Fibroblast of upper back skin (primary cell): ENCODE data around the gene FSCN2.

Experiments
- DNase-seq: peaks from one replicate; pipeline ENCODE4 v3.0.0-alpha.2; 2013

The FSCN2 gene

DNA sequence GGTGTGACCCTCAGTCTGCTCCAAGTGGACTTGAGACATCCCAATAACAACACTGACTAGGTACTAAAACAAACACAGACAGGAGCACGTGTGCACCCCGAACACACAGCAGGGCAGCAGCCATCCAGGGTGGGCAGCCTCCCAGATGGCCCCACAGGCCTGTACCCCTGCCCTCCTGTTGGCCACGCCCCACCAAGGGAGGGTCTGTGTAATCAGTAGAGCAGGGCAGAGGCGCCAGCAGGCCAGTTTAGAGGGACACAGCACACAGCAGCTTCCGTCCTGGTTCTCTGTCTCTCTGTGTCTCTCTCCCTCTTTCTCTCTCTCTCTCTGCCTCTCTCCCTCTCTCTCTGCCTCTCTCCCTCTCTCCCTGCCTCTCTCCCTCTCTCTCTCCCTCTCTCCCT, 37.0 kb upstream of the FSCN2 start:
- no peak for DNase-seq

- DNase-seq = no peak
These were observed 36.4 kb upstream of the FSCN2 start for GRCh38 chr17:81491761-81492160.

- no peak for DNase-seq
These were observed 36.0 kb upstream of the FSCN2 start for GRCh38 chr17:81492202-81492601.

GRCh38 chr17:81492706-81493105, 35.5 kb upstream of the FSCN2 start:
- no peak for DNase-seq

DNA sequence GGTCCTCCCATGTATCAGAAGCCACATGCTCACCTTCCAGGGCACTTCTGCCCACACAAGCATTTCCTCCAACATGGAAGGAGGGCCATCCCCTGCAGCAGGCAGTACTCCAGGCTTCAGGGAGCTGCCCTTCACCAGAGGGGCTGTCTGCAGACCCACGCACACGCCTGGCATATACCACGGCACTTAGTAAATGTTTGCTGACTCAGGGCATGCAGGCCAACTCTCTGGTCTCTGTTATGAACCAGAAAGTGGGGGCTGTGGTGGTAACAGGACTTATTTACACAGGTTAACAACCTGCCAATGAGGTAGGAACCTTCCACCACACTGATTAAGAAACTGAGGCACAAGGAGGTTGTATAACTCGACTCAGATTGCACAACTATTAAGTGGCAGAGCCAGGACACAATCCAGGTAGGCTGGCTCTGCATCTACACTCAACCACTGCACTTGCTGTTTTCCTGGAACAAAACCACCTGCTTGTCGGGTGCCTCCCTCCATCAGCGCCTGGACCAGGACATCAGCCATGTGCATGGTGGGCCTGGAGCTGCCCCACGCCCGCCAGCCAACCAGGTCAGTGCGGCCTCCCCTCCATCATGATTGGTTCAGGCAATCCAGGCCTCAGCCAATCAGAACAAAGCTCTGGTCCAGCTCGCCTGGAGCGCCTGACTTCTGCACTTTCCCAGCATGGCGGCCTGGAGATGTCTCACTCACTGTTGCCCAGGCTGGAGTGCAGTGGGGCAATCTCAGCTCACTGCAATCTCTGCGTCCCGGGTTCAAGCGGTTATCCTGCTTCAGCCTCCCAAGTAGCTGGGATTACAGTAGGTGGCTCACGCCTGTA, 34.8 kb upstream of the FSCN2 start:
- DNase-seq = no peak

DNA sequence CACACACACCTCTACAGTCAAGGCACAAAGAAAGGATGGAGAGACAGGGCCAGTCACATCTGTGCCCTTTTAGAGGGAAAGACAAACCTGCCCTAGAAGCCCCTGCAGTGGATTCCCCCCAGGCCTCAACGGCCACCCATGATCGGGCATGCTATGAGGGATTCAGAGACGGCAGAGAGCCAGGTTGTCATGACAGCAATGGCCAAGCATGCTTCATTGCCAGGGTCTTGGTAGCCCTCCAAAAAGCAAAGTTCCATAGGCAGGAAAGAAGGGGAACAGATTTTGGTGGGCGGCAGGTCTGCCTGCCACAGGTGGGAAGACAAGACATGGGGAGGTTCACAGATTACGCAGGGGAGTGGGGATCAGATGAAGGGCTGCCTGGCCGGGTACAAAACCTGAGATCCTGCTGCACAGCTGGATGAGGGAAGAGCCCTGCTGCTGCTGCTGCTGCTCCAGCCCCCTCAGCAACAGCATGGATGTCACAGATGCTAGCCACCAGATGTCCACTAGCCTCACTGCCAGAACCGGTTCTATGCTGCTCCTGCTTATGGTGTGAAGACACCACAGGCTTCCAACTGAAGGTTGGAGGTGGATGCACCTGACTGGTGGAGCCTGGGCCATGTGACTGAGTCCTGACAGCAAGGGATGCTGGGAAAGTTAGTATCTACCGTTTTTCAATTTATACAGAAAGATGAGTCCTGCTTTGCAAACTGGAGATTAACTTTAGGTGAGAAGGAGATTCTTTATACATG, 33.4 kb upstream of the FSCN2 start:
- no peak for DNase-seq

- no peak for DNase-seq
These were observed 29.1 kb upstream of the FSCN2 start for GRCh38 chr17:81498953-81499600.

DNA sequence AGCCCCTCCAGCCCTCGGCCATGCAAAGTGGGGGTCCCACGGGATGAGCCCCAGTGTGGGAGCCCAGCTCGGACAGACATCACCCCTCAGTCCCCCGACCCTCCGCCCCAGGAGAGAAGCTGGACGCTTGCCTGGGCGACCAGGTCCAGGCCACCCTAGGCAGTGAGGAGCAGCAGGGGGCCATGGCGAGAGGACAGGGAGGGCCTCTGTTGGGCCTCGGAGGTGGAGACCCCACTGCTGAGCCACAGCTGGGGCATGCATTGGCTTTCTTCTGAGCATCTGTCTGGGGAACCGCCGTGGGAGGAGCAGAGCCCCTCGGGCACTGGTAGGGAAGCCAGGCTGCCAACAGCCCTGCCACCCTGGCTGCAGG, 28.6 kb upstream of the FSCN2 start:
- no peak for DNase-seq

DNA sequence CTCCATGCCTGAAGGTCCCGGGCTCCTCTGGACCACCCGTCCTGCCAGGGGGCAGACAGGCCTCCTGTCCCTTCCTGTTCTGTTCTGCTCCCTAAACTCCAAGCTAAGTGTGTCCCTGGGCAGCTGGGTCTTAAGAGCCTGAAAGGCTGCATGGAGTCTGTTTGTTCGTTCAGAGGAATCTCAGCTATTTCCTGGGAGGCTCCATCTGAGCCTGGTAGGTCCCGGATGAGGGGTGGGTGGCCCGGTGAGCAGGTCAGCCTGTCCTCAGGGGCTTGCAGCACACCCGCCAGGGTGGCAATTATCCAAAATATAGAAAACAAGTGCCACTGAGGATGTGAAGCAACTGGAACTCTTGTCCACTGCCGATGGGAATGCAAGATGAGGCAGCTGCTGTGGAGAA, 28.1 kb upstream of the FSCN2 start:
- peak; percentile 41 for DNase-seq

DNA sequence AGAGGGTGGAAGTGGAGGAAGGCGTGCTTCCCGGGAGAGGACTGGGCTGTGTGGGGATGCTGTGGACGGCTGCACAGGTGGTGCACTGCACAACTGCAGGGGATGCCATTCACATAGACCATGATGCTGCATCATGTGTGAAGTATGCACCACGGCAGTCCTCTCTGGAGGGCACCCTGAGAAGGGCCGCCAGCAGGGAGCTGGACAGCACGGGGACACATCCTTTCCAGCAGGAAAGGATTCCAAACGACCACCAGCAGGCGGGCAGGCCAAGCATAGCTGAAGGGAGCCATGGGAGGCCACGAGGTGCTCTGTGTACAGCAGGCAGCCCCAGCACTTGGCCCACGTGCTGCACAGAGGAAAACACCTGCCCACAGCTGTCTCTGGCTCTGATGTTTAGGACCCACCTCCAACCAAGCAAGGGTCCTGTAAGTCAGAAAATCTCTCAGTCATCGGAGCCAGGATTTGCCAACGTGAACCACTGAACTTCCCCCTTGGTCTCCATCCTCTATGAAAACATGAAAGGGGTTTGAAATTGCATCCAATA, 25.6 kb upstream of the FSCN2 start:
- no peak for DNase-seq

- no peak for DNase-seq
These were observed 24.6 kb upstream of the FSCN2 start for GRCh38 chr17:81503619-81504018.

DNA sequence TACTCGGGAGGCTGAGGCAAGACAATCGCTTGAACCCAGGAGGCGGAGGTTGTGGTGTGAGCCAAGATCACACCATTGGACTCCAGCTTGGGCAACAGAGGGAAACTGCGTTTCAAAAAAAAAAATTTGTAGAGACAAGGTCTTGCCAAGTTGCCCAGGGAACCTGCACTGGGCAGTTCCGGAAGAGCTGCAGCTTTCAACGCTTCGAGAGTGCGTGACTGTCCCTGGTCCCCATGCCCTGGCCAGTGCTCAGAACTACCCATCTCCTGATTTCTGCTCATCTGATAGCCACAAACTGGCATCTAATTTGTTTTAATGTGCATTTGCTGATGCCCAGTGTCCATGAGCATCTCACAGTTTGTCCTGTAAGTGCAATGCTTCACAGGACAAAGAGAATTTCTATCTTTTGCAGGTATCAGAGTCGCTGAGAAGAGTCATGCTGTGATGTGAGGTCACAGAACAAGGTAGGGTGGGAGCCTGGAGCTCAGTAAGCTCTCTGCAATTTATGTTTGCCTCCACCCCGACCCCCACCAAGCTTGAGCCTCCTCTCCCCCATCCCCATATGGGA, 19.5 kb upstream of the FSCN2 start:
- DNase-seq = peak; percentile 68

DNA sequence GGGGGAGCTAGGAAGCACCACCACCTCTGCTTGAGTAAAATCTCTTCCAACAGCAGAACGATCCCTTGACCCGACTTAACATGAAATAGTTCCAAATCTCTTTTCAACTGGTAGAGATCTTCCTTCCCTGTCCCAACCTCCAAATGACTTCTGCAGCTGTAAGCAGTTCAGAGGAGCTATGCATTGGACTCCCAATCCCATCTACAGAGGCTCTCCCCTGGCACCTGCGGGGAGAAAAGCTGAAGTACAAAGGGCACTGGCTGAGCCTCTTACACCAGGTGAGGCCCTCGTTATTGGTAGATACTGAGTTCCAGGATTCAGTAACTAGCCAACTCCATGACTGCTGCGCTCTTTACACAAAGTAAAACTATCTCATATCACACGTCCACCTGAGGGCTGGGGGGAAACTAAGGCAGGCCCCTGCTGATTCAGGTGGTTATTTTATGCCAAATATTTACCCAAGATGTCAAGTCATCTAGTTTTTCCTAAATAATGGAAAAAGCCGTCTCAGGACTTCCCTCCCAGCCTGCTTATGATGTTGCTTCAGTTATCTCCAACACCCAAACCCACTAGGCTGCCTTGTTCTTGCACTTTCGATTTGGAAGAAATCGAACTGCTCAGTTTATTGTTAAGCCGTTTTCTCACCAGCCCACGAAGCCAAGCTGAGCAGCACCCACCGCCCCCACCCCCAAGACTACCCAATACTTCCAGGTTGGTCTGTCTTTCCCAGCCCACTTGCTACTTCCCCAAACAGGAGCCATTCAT, 18.8 kb upstream of the FSCN2 start:
- DNase-seq = no peak

DNA sequence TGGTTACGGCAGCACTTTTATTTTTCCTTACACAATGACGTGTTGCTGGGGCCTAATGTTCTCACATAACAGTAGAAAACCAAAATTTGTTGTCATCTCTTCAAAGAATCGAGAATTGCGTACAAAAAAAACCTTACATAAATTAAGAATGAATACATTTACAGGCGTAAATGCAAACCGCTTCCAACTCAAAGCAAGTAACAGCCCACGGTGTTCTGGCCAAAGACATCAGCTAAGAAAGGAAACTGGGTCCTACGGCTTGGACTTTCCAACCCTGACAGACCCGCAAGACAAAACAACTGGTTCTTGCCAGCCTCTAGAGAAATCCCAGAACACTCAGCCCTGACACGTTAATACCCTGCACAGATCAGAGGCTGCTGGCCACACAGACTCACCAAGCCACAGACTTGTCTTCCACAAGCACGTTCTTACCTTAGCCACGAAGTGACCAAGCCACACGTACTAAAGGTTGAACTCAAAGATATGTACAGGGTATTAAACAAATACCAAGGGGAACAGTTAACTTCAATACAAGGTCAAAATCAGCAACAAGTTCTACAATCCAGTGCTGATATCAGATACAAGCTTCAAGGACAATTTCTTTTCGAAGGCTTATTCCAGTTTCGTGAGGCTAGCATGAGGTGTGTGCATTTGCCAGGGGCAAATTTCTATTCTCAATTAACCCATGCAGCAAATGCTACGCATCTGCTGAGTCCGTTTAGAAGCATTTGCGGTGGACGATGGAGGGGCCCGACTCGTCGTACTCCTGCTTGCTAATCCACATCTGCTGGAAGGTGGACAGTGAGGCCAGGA, 18.0 kb upstream of the FSCN2 start:
- DNase-seq = no peak

GRCh38 chr17:81510785-81511553, 17.2 kb upstream of the FSCN2 start:
- DNase-seq = peak; percentile 24

- peak; percentile 52 for DNase-seq
These were observed 16.7 kb upstream of the FSCN2 start for GRCh38 chr17:81511554-81511803.

DNA sequence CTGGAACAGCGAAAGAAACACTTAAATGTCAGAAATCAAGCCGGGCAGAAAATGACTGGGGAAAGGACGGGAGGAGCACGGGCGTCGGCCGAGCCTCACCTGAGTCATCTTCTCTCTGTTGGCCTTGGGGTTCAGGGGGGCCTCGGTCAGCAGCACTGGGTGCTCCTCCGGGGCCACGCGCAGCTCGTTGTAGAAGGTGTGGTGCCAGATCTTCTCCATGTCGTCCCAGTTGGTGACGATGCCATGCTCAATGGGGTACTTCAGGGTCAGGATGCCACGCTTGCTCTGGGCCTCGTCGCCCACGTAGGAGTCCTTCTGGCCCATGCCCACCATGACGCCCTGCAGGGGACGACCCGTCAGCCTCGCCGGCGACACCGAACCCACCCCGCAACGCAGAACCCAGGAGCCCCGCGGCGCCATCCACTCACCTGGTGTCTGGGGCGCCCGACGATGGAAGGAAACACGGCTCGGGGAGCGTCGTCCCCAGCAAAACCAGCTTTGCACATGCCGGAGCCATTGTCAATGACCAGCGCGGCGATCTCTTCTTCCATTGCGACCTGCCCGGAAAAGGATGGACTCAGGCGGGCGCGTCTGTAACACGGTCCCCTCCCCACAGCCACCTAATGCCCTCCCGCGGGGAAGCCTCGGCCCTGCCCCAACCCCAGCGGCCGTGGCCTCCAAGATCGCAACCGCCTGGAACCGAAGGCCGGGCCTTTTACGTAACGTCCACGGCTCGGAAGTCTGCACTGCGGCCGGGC, 16.2 kb upstream of the FSCN2 start:
- peak; percentile 44 for DNase-seq

- DNase-seq = peak; percentile 96
These were observed 15.4 kb upstream of the FSCN2 start, which contains the start of gene ACTG1 for GRCh38 chr17:81512562-81513371. ACTG1 (minus strand) TSS chr17:81512799; CDS start chr17:81512354, 445 bp downstream.

DNA sequence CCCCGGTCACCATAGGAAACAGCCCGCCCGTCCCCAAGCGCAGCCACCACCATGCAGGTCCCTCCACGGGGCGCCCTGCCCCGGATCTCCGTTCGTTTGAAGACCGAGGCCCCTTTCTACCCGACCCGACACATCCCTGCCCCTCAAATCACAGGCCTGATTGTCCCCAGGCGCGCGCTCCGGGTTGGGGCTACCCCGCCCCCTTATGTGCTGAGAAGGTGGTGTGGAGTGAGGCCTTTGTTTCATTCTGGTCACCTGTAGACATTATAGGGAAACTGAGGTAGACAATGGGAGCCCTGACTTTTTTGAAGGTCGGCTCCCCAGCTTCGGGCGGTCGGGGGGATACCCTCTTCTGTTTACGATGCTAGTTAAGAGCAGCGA, 14.8 kb upstream of the FSCN2 start:
- peak; percentile 66 for DNase-seq
